HFF-Myc (cell line): ENCODE data around the gene RHBDL1.

ENCODE experiments used
- DNase-seq: peaks from one replicate; pipeline ENCODE4 v3.0.0-alpha.2; 2011; ENCODE audit warnings: low read depth; ENCODE audit errors: extremely low read depth
- H3K4me3 ChIP-seq: replicated peaks from 2 replicates; pipeline ENCODE4 v1.5.1; 2011; ENCODE audit warnings: low read depth, mild to moderate bottlenecking, control low read depth, low read length
- TF ChIP-seq, protein P1 (sequence below): IDR thresholded peaks from 2 replicates; pipeline ENCODE4 v1.5.1; 2012; ENCODE audit warnings: mild to moderate bottlenecking, low read depth, low read length, control low read depth; ENCODE audit errors: missing control alignments

RHBDL1 gene

GRCh38 chr16:643050-643368 is 32.5 kb upstream of the RHBDL1 start:
- DNase-seq = no peak
- TF ChIP-seq, protein P1, sequence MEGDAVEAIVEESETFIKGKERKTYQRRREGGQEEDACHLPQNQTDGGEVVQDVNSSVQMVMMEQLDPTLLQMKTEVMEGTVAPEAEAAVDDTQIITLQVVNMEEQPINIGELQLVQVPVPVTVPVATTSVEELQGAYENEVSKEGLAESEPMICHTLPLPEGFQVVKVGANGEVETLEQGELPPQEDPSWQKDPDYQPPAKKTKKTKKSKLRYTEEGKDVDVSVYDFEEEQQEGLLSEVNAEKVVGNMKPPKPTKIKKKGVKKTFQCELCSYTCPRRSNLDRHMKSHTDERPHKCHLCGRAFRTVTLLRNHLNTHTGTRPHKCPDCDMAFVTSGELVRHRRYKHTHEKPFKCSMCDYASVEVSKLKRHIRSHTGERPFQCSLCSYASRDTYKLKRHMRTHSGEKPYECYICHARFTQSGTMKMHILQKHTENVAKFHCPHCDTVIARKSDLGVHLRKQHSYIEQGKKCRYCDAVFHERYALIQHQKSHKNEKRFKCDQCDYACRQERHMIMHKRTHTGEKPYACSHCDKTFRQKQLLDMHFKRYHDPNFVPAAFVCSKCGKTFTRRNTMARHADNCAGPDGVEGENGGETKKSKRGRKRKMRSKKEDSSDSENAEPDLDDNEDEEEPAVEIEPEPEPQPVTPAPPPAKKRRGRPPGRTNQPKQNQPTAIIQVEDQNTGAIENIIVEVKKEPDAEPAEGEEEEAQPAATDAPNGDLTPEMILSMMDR = no peak
- H3K4me3 ChIP-seq = peak overlapping the region; percentile 55

- H3K4me3 ChIP-seq = no peak overlapping the region
- TF ChIP-seq, protein P1 = no peak
- no peak for DNase-seq
Measured at GRCh38 chr16:644556-644955, 30.9 kb upstream of the RHBDL1 start.

DNA sequence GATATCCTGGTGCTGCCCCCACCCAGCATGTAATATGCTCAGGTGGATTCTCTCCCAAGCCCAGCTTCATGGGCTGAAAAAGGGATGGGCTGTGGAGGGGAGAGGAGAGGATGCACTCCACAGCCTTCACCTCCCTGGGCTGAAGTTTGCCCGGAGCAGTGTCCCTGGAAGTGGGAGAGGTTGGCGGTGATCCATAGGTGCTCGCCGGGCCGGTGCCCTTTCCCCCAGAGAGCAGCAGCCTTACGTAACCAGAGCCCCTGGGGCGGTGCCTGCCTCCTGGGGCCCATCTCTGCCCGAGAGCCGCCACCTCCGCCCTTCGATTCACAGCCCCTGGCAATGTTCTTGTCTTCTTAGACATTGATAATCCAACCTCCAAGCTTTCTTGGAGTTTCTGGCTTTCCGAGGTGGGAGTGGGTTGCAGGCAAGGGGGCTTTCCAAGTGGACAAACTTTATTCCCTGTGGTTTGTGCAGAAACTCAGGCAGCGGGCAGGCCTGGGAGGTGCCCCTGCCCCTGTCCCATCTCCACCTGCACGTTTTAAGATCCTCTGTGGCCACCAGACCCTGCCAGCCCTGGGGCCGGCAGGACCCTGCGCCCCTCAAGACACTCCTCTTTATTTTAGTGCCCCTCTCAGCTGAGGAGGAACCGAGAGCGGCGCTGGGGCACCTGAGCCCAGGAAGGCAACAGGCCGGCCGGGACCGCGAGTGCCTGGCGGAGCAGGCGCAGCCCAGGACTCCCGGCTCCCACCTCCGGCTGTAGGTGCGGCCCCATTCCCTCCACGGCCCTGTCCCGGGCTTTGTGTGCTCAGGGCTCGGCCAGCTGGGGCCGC is 29.4 kb upstream of the RHBDL1 start:
- TF ChIP-seq, protein P1 = no peak
- no peak overlapping the region for H3K4me3 ChIP-seq
- DNase-seq = no peak

DNA sequence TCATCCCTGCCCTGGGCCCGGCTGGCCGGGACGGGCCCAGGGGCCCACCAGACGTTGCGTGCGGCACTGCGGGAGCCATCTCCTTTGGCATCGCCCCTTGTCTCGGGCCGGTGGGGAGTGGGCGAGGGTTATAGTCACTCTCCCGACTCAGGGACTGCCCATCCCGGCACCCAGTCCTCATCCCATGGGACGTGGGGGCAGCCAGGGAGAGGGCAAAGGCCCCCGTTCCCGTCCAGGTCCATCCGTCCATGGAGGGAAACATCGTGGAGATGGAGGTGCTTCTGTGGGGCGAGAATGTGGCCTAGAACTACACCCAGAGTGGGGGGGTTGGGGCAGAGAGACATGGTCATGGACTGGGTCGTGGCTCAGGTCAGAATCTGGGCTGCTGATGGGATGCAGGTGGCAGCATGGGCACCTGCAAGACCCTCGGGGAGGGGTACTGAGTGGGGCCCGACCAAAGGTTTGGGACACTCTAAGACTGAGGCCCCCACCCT is 28.7 kb upstream of the RHBDL1 start:
- no peak overlapping the region for H3K4me3 ChIP-seq
- no peak for DNase-seq
- TF ChIP-seq, protein P1 = no peak

- TF ChIP-seq, protein P1 = no peak
- DNase-seq = no peak
- H3K4me3 ChIP-seq = 0 out of 2 replicates have a peak overlapping the region, but pooled peaks have one; percentile 60
Measured at GRCh38 chr16:647173-647902, 28.1 kb upstream of the RHBDL1 start.

GRCh38 chr16:648071-648780 is 27.2 kb upstream of the RHBDL1 start:
- no peak for DNase-seq
- peak overlapping the region; percentile 60 for H3K4me3 ChIP-seq
- TF ChIP-seq, protein P1 = peak; percentile 49
